SIG-M5 treated with dmso at 0.1 percent for 504 hours (cell line): ENCODE results near the gene SPAG16.

Experiments used
- DNase-seq: peaks from one replicate; lab custom pipeline; 2025; ENCODE audit not compliant: unreplicated experiment; lab: John Stamatoyannopoulos, UW

The SPAG16 gene

GRCh38 chr2:214232271-214232670 lies 948.0 kb downstream of the SPAG16 start:
- no peak for DNase-seq

GRCh38 chr2:214233164-214233563 lies 948.9 kb downstream of the SPAG16 start:
- DNase-seq = no peak

- DNase-seq = no peak
Observed at GRCh38 chr2:214242797-214243196, 958.5 kb downstream of the SPAG16 start.

- no peak for DNase-seq
Observed at GRCh38 chr2:214244847-214245246, 960.6 kb downstream of the SPAG16 start.

GRCh38 chr2:214246417-214246816 lies 962.2 kb downstream of the SPAG16 start:
- no peak for DNase-seq

- DNase-seq = no peak
Observed at GRCh38 chr2:214247531-214247930, 963.3 kb downstream of the SPAG16 start.

- no peak for DNase-seq
Observed at GRCh38 chr2:214255046-214255445, 970.8 kb downstream of the SPAG16 start.

GRCh38 chr2:214261683-214262082 lies 977.4 kb downstream of the SPAG16 start:
- DNase-seq = no peak

- DNase-seq = no peak
Observed at GRCh38 chr2:214264171-214264570, 979.9 kb downstream of the SPAG16 start.

- no peak for DNase-seq
Observed at GRCh38 chr2:214265991-214266489, 981.8 kb downstream of the SPAG16 start.

- no peak for DNase-seq
Observed at GRCh38 chr2:214277880-214278279, 993.6 kb downstream of the SPAG16 start.

- DNase-seq = no peak
Observed at GRCh38 chr2:214286011-214286410, 1001.7 kb downstream of the SPAG16 start.

- no peak for DNase-seq
Observed at GRCh38 chr2:214293593-214293992, 1009.3 kb downstream of the SPAG16 start.

GRCh38 chr2:214294426-214294825 lies 1010.2 kb downstream of the SPAG16 start:
- no peak for DNase-seq

GRCh38 chr2:214297423-214297822 lies 1013.2 kb downstream of the SPAG16 start:
- no peak for DNase-seq

GRCh38 chr2:214310319-214310718 lies 1026.1 kb downstream of the SPAG16 start:
- no peak for DNase-seq

GRCh38 chr2:214311031-214311533 lies 1026.8 kb downstream of the SPAG16 start:
- peak; percentile 1 for DNase-seq

- no peak for DNase-seq
Observed at GRCh38 chr2:214311931-214312749, 1027.9 kb downstream of the SPAG16 start.

- no peak for DNase-seq
Observed at GRCh38 chr2:214315324-214315723, 1031.1 kb downstream of the SPAG16 start.

- DNase-seq = no peak
Observed at GRCh38 chr2:214320211-214320610, 1035.9 kb downstream of the SPAG16 start.

- DNase-seq = no peak
Observed at GRCh38 chr2:214322662-214323061, 1038.4 kb downstream of the SPAG16 start.

- no peak for DNase-seq
Observed at GRCh38 chr2:214325404-214325803, 1041.1 kb downstream of the SPAG16 start.

GRCh38 chr2:214328941-214329340 lies 1044.7 kb downstream of the SPAG16 start:
- DNase-seq = no peak
